Thoracic aorta (tissue), 2 donors: Measurements from ENCODE around the gene EIF2AK2. TPM values are rescaled to one million over a fixed set of nuclear protein-coding genes. Genes with fewer than 3 reads are reported as not detected.

Source experiments
- ATAC-seq: fragments of 150-250 bp; one replicate; pipeline ENCODE4 v1.8.0; 2017; ENCODE audit warnings: low read depth; ENCODE audit not compliant: insufficient number of reproducible peaks, low FRiP score
- DNase-seq: peaks from one replicate; pipeline ENCODE4 v3.0.0-alpha.2; 2020; ENCODE audit warnings: low spot score
- H3K27ac ChIP-seq, 2 donors: fragments of 200-600 bp; sonication (generic); 1 replicate in 1 of 2; 2 replicates in 1 of 2; pipeline ENCODE4 v1.5.1; 2016; ENCODE audit warnings: mild to moderate bottlenecking in 2 of 2, moderate library complexity in 2 of 2
- H3K27me3 ChIP-seq: fragments of 200-600 bp; sonication (generic); replicated peaks from 2 replicates; pipeline ENCODE4 v1.6.0; 2016; ENCODE audit warnings: mild to moderate bottlenecking; ENCODE audit not compliant: insufficient read depth
- H3K36me3 ChIP-seq: fragments of 200-600 bp; sonication (generic); one replicate; pipeline ENCODE4 v1.5.1; 2016
- H3K4me1 ChIP-seq, 2 donors: fragments of 200-600 bp; sonication (generic); 1 replicate in 1 of 2; 2 replicates in 1 of 2; pipeline versions ENCODE4 v1.5.1 to v1.6.0; 2016; ENCODE audit warnings: low read depth in 2 of 2, mild to moderate bottlenecking in 1 of 2; ENCODE audit not compliant: control insufficient read depth in 1 of 2
- H3K4me3 ChIP-seq: fragments of 200-600 bp; sonication (generic); 2 replicates; pipeline ENCODE4 v1.5.1; 2016; ENCODE audit warnings: mild to moderate bottlenecking
- H3K9me3 ChIP-seq: fragments of 200-600 bp; sonication (generic); 2 replicates; pipeline ENCODE4 v1.5.1; 2016
- total RNA-seq, 2 donors: library from RNA; depleted of rRNA; stranded (reverse); fragments of >200 nt; gene quantifications; one replicate each; pipeline versions ENCODE4 v1.1.0 to v1.2.3, GENCODE V29; 2016
- TF ChIP-seq, protein P1 (sequence below): fragments of 200-600 bp; sonication (generic); IDR thresholded peaks from one replicate; pipeline ENCODE4 v1.5.1; 2019; ENCODE audit warnings: antibody characterized with exemption

Gene EIF2AK2
- total RNA-seq, 2 donors from 2014 or later: 37.4 to 39.0 TPM

DNA sequence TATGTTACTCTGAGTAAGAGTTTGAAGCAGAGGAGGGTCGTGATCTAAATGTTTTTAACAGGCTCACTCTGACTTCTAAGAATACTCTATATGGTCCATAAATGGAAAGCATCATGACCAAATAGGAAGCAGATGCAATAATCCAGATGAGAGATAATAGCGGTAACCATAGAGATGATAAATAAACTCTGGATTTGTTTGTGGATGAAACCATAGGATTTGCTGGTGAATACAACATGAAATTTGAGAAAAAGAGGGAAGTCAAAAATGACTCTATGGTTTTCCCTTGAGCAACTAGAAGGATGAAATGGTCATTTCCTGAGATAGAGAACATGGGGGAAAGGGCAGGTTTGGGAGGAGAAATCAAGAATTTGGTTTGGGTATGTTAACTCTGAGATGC is 76.5 kb downstream of the EIF2AK2 start:
- Histone ChIP-seq H3K4me3 (no peak overlapping the region), H3K4me1 (peaks cover 13 to 34% of the 10 kb centered on the region in 2 donors), H3K27ac (no peak overlapping the region), H3K9me3 (no peaks in the 10 kb centered on the region), H3K36me3 (peaks cover 3% of the 10 kb centered on the region), H3K27me3 (no peaks in the 10 kb centered on the region)
- TF ChIP-seq, protein P1, sequence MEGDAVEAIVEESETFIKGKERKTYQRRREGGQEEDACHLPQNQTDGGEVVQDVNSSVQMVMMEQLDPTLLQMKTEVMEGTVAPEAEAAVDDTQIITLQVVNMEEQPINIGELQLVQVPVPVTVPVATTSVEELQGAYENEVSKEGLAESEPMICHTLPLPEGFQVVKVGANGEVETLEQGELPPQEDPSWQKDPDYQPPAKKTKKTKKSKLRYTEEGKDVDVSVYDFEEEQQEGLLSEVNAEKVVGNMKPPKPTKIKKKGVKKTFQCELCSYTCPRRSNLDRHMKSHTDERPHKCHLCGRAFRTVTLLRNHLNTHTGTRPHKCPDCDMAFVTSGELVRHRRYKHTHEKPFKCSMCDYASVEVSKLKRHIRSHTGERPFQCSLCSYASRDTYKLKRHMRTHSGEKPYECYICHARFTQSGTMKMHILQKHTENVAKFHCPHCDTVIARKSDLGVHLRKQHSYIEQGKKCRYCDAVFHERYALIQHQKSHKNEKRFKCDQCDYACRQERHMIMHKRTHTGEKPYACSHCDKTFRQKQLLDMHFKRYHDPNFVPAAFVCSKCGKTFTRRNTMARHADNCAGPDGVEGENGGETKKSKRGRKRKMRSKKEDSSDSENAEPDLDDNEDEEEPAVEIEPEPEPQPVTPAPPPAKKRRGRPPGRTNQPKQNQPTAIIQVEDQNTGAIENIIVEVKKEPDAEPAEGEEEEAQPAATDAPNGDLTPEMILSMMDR: no peak
- ATAC-seq (no peak), DNase-seq (no peak)

DNA sequence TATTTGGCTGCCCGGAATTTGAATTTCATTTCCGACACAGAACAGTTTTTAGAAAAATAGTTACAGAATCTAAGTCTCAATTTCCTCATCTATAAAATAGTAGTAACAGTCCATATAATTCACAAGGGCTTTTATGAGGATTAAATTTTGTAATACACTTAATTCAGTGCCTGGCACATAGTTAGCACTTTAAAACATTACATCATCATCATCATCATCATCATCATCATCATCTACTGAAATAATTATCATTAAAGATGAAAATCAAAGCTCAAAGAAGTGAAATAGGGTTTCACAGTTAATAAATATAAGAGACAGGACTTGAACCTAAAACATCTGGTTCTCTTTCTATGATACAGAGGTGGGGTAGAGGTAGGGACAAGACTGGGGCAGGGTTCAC is 85.8 kb downstream of the EIF2AK2 start:
- Histone ChIP-seq H3K27me3 (no peaks in the 10 kb centered on the region), H3K4me3 (no peak overlapping the region), H3K27ac (no peak overlapping the region), H3K9me3 (no peaks in the 10 kb centered on the region), H3K36me3 (peaks cover 22% of the 10 kb centered on the region), H3K4me1 (no peaks in the 10 kb centered on the region)
- TF ChIP-seq, protein P1: no peak
- ATAC-seq: no peak
- DNase-seq: no peak

DNA sequence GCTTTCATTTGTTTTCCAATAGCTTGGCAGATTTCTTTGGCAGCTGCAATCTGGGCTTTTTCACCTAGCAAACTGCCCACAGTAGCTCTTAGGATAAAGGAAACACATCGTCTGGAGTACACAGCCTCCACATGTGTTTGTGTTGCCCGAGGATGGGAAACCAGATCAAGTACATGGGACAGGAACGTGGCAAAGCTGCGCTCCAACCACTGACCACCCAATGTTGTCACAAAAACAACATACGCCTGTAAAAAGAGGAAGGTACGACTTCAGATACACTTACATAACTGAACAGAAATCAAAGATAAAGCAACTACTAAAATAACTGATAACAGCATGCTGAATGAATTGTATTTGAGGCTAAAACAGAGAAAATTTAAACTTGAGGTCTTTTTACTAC is 88.1 kb downstream of the EIF2AK2 start:
- Histone ChIP-seq H3K27ac (no peak overlapping the region), H3K9me3 (no peaks in the 10 kb centered on the region), H3K27me3 (no peaks in the 10 kb centered on the region), H3K4me3 (no peak overlapping the region), H3K4me1 (no peaks in the 10 kb centered on the region), H3K36me3 (peaks cover 29% of the 10 kb centered on the region)
- TF ChIP-seq, protein P1: no peak
- DNase-seq: no peak
- ATAC-seq: no peak

DNA sequence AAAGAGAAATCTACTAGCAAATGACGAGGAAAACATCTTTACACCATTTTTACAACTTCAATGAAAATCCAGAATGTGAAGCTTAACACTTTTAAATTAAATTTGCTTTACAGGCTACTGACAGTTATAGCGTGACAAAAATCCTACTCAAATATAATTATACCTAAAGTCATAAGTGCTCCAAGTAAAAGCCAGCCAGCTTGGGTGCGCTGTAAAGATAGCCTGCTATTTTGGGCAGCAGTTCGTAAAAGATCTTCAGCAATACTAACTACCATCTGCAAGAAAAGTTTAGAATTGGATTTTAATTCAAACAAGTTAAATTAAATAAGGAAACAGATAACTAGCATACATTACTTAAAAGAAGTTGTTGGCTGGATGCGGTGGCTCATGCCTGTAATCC is 95.0 kb downstream of the EIF2AK2 start:
- Histone ChIP-seq H3K36me3 (peaks cover 19% of the 10 kb centered on the region), H3K27me3 (no peaks in the 10 kb centered on the region), H3K9me3 (no peaks in the 10 kb centered on the region), H3K4me3 (no peak overlapping the region), H3K27ac (no peak overlapping the region), H3K4me1 (no peaks in the 10 kb centered on the region)
- ATAC-seq: no peak
- no peak for DNase-seq
- TF ChIP-seq, protein P1: no peak

DNA sequence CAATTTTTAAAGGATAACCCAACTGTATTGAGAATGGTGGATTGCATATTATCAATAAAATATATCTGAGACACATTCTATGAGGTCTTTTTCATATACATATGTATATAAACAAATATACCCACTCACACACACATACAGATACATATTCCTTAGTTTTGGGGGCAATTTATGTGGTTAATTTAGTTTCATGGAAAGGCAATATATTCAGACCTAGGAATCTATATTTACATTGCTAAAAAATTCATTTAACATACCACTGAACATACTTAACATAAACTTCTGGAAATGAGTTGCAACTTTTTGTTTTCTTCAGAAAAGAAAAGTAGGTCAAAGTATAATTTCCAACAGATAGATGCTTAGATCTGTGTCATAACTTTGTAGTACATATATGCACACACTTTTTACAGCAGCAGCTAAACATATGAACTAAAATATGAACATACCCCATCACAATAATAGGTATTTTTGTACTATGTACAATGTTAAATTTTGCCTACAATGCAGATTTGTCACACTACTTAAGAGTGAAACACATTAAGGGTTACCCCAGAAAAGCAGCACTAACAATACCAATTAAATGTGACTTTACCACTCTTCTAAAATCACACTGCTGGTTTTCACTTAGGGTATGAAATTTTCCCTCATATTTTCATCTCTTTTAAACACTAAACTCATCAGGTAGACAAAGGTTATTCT is 95.6 kb downstream of the EIF2AK2 start:
- DNase-seq (no peak), ATAC-seq (no peak)
- no peaks in the 10 kb centered on the region for H3K9me3 ChIP-seq
- H3K4me3 ChIP-seq: no peak overlapping the region
- no peak overlapping the region for H3K27ac ChIP-seq
- H3K36me3 ChIP-seq: peaks cover 23% of the 10 kb centered on the region
- TF ChIP-seq, protein P1: no peak
- H3K4me1 ChIP-seq: no peaks in the 10 kb centered on the region
- no peaks in the 10 kb centered on the region for H3K27me3 ChIP-seq
